PFSK-1 (cell line): ENCODE data around the gene MAGOH.

ENCODE experiments used
- POLR2AphosphoS5 ChIP-seq: IDR thresholded peaks from 2 replicates; pipeline ENCODE4 v1.6.1; 2012; ENCODE audit warnings: low read depth, mild to moderate bottlenecking, control low read depth, low read length, moderate library complexity
- SIN3A ChIP-seq: IDR thresholded peaks from 2 replicates; pipeline ENCODE4 v1.6.1; 2012; ENCODE audit warnings: mild to moderate bottlenecking, low read length, moderate library complexity, borderline replicate concordance; ENCODE audit not compliant: insufficient read depth
- TAF1 ChIP-seq: IDR thresholded peaks from 2 replicates; pipeline ENCODE4 v1.6.1; 2012; ENCODE audit warnings: low read length, control low read depth, borderline replicate concordance; ENCODE audit not compliant: insufficient read depth
- TF ChIP-seq, protein P1 (sequence below), 2 experiments: IDR thresholded peaks; 2 replicates each; pipeline versions ENCODE4 v1.6.1 to v1.8.0; 2011 to 2012; ENCODE audit warnings: low read depth in 2 of 2, low read length in 2 of 2, control low read depth in 1 of 2, inconsistent platforms in 1 of 2, mild to moderate bottlenecking in 1 of 2, moderate library complexity in 1 of 2; ENCODE audit not compliant: insufficient read depth in 1 of 2

- no peak for TF ChIP-seq TAF1
- TF ChIP-seq, protein P1, sequence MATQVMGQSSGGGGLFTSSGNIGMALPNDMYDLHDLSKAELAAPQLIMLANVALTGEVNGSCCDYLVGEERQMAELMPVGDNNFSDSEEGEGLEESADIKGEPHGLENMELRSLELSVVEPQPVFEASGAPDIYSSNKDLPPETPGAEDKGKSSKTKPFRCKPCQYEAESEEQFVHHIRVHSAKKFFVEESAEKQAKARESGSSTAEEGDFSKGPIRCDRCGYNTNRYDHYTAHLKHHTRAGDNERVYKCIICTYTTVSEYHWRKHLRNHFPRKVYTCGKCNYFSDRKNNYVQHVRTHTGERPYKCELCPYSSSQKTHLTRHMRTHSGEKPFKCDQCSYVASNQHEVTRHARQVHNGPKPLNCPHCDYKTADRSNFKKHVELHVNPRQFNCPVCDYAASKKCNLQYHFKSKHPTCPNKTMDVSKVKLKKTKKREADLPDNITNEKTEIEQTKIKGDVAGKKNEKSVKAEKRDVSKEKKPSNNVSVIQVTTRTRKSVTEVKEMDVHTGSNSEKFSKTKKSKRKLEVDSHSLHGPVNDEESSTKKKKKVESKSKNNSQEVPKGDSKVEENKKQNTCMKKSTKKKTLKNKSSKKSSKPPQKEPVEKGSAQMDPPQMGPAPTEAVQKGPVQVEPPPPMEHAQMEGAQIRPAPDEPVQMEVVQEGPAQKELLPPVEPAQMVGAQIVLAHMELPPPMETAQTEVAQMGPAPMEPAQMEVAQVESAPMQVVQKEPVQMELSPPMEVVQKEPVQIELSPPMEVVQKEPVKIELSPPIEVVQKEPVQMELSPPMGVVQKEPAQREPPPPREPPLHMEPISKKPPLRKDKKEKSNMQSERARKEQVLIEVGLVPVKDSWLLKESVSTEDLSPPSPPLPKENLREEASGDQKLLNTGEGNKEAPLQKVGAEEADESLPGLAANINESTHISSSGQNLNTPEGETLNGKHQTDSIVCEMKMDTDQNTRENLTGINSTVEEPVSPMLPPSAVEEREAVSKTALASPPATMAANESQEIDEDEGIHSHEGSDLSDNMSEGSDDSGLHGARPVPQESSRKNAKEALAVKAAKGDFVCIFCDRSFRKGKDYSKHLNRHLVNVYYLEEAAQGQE (IDR thresholded peaks at IDR 0.05; ENCODE audit: insufficient read depth in 1 of 2, low read depth in 2 of 2, low read length in 2 of 2): no peak
- TF ChIP-seq POLR2AphosphoS5: no peak
- no peak for TF ChIP-seq SIN3A
Observed at GRCh38 chr1:53264048-53264447, 25.7 kb upstream of the MAGOH start.
